Body of pancreas (tissue), 4 donors: ENCODE results near the gene CYSRT1. TPM values are rescaled to one million over a fixed set of nuclear protein-coding genes. Genes with fewer than 3 reads are reported as not detected.

Source experiments
- ATAC-seq: fragments of 150-250 bp; one replicate; pipeline ENCODE4 v1.9.1; 2016
- DNase-seq, 4 donors: peaks; one replicate each; pipeline ENCODE4 v3.0.0-alpha.2; 2019
- H3K27ac ChIP-seq, 4 donors: fragments of 200-600 bp; sonication (generic); 1 replicate in 3 of 4; 2 replicates in 1 of 4; pipeline versions ENCODE4 v1.5.1 to v1.6.1; 2016 to 2019; ENCODE audit warnings: mild to moderate bottlenecking in 1 of 4, mixed read lengths in 1 of 4, moderate library complexity in 1 of 4
- H3K27me3 ChIP-seq, 2 donors: fragments of 200-600 bp; sonication (generic); one replicate each; pipeline ENCODE4 v1.6.0; 2016; ENCODE audit warnings: mild to moderate bottlenecking in 1 of 2
- H3K36me3 ChIP-seq, 2 donors: fragments of 200-600 bp; sonication (generic); replicated peaks in 1 of 2; 2 replicates each; pipeline ENCODE4 v1.5.1; 2016; ENCODE audit warnings: low read depth in 2 of 2; ENCODE audit not compliant: insufficient read depth in 1 of 2
- H3K4me1 ChIP-seq: fragments of 200-600 bp; sonication (generic); one replicate; pipeline ENCODE4 v1.6.0; 2016
- H3K4me3 ChIP-seq, 2 donors: fragments of 200-600 bp; sonication (generic); 1 replicate in 1 of 2; 2 replicates in 1 of 2; pipeline ENCODE4 v1.5.1; 2016 to 2019
- H3K9me3 ChIP-seq, 3 donors: fragments of 200-600 bp; sonication (generic); 1 replicate in 2 of 3; 2 replicates in 1 of 3; pipeline ENCODE4 v1.5.1; 2016
- CTCF ChIP-seq, 7 experiments: fragments of 450-650 bp in 4 of 7; fragments of 200-600 bp in 3 of 7; sonication (generic) in 3 of 7; IDR thresholded peaks; one replicate each; pipeline ENCODE4 v1.5.1; 2016 to 2019; ENCODE audit warnings: antibody characterized with exemption in 7 of 7
- POLR2A ChIP-seq, 3 donors: fragments of 450-650 bp; IDR thresholded peaks; one replicate each; pipeline ENCODE4 v1.6.1; 2016; ENCODE audit warnings: antibody characterized with exemption in 3 of 3, mild to moderate bottlenecking in 2 of 3
- WGBS, 2 donors: methylation state at CpG; one replicate each; pipeline ENCODE4 v1.1.5; 2017; 5-methylcytosine and 5-hydroxymethylcytosine counted together
- intact Hi-C: fragments of 100-400 bp; cut with DNase I; formaldehyde crosslinking; loops from one replicate; pipeline ENCODE4 v1.15.1; 2023
- total RNA-seq, 2 donors: library from RNA; depleted of rRNA; stranded (reverse); fragments of >200 nt; gene quantifications; one replicate each; pipeline ENCODE4 v1.1.0, GENCODE V29; 2016

Gene CYSRT1
- total RNA-seq, 2 donors from 2014 or later = not detected

- Histone ChIP-seq H3K27me3 (no peaks in the 10 kb centered on the region), H3K36me3 (no peaks in the 10 kb centered on the region), H3K4me1 (peaks cover 61% of the 10 kb centered on the region), H3K27ac (peak overlapping the region; percentile 37 to 83 (median 57)), H3K4me3 (no peak overlapping the region), H3K9me3 (no peaks in the 10 kb centered on the region)
- 83% methylated on average over 9 of the region's 14 CpGs; no CpG with 5 or more reads in 1 of the 2 donors for WGBS, 2 donors
- TF ChIP-seq CTCF (IDR thresholded peaks at IDR 0.05) (no peak), POLR2A (IDR thresholded peaks at IDR 0.05) (no peak)
- intact Hi-C loops = no loop called here
- ATAC-seq (no peak), DNase-seq (no peak)
These were observed 3.9 kb upstream of the CYSRT1 start for GRCh38 chr9:137221095-137221505.

- peak in 3 of 4 donors; percentile 39 to 45 (median 44) for DNase-seq
- H3K4me3 ChIP-seq = no peak overlapping the region
These were observed 3.4 kb upstream of the CYSRT1 start for GRCh38 chr9:137221506-137222111.

GRCh38 chr9:137222190-137223077 is 2.5 kb upstream of the CYSRT1 start, which contains the start of gene RNF208:
Gene RNF208, minus strand, starts transcription at chr9:137222240. Its CDS starts 1,028 bp downstream, at chr9:137221212.
- Histone ChIP-seq H3K4me3 (no peak within 1 kb of the TSS), H3K27ac (peak within 1 kb of the TSS; percentile 83 to 96 (median 88)), H3K27me3 (no peaks in the 10 kb centered on the region), H3K9me3 (no peaks in the 10 kb centered on the region), H3K4me1 (peaks cover 65% of the 10 kb centered on the region), H3K36me3 (no peaks in the 10 kb centered on the region)
- intact Hi-C loops = no loop called here
- TF ChIP-seq POLR2A (IDR thresholded peaks at IDR 0.05) = no peak
- TF ChIP-seq CTCF (IDR thresholded peaks at IDR 0.05) = no peak
- no peak for ATAC-seq
- WGBS, 2 donors = 8 to 12% methylated on average over 5 to 86 of the region's 88 CpGs
- peak in 3 of 4 donors; percentile 37 to 47 (median 42) for DNase-seq

More at GRCh38 chr9:137221506-137222111, 3.4 kb upstream of the CYSRT1 start:
- 7% methylated on average over 38 of the region's 61 CpGs; no CpG with 5 or more reads in 1 of the 2 donors for WGBS, 2 donors
- Histone ChIP-seq H3K9me3 (no peaks in the 10 kb centered on the region), H3K27me3 (no peaks in the 10 kb centered on the region), H3K36me3 (no peaks in the 10 kb centered on the region), H3K27ac (peak overlapping the region; percentile 37 to 83 (median 57)), H3K4me1 (peaks cover 63% of the 10 kb centered on the region)
- intact Hi-C loops = no loop called here
- no peak for TF ChIP-seq POLR2A (IDR thresholded peaks at IDR 0.05)
- TF ChIP-seq CTCF (IDR thresholded peaks at IDR 0.05) = no peak
- no peak for ATAC-seq

DNA sequence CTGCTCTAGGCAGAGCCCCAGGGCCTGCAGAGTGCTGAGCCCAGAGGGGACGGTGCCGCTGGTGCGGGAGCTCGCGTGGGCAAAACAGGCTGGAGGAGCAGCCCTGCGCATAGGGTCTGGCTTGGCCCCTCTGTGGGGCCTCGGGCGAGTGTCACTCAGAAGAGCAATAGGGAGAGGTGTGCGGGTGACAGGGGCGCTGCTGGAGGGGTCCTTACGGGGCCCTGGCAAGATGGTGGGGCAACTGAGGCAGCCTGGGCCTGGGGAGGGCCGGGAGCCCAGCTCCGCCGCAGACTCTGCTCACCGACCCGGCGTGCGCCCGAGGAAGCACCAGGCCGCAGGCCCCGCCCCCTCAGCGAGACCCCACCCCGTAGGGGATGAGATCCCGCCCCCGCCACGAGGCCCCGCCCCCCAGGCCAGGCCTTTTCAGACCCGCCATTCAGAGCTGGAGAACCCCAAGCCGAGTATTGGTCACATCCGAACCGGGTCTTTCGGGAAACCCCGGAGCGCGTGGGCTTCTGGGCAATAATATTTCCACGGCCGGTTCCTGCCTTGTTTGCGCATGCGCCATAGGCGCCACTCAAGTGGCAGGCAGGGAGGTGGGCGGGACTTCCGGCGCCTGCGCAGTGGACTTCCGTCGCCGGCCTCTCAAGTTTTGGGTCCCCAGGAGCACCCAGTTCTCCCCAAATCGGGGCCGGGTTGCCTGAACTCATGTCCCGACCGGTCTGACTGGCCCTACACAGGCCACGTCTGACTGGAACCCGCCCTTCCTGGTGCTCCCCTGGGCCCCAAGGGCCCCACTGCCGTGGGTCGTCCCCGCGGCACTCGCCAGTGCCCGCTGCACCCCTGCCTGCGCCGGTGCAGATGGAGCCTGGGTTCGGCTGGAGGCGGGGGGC is 1.6 kb upstream of the CYSRT1 start:
- peak overlapping the region; percentile 83 to 96 (median 88) for H3K27ac ChIP-seq
- no peaks in the 10 kb centered on the region for H3K27me3 ChIP-seq
- TF ChIP-seq CTCF (IDR thresholded peaks at IDR 0.05) (no peak), POLR2A (IDR thresholded peaks at IDR 0.05) (peak; percentile 20 to 62 (median 59))
- peak; percentile 97 to 99 (median 98) for DNase-seq
- WGBS, 2 donors = 3% methylated on average over 44 of the region's 63 CpGs; no CpG with 5 or more reads in 1 of the 2 donors
- H3K4me1 ChIP-seq = peaks cover 63% of the 10 kb centered on the region
- H3K4me3 ChIP-seq = peak overlapping the region; percentile 57 to 83
- H3K36me3 ChIP-seq = no peaks in the 10 kb centered on the region
- peak; percentile 81 for ATAC-seq
- intact Hi-C loops = no loop called here
- H3K9me3 ChIP-seq = no peaks in the 10 kb centered on the region
